GM21529 (cell line): ENCODE results near the gene TAS1R1.
A peak's percentile ranks its signal among the peaks of the same experiment; 100 is the strongest.
"Not testable (repeated sequence)": the region's sequence is repeated elsewhere in the genome, so short reads cannot be mapped to it uniquely, and the experiment has no call there.

ENCODE experiments used
- ATAC-seq: cut with Tn5 transposase; IDR thresholded peaks from one replicate; pipeline ENCODE4 v1.9.1; 2021; ENCODE audit not compliant: unreplicated experiment

TAS1R1 gene

DNA sequence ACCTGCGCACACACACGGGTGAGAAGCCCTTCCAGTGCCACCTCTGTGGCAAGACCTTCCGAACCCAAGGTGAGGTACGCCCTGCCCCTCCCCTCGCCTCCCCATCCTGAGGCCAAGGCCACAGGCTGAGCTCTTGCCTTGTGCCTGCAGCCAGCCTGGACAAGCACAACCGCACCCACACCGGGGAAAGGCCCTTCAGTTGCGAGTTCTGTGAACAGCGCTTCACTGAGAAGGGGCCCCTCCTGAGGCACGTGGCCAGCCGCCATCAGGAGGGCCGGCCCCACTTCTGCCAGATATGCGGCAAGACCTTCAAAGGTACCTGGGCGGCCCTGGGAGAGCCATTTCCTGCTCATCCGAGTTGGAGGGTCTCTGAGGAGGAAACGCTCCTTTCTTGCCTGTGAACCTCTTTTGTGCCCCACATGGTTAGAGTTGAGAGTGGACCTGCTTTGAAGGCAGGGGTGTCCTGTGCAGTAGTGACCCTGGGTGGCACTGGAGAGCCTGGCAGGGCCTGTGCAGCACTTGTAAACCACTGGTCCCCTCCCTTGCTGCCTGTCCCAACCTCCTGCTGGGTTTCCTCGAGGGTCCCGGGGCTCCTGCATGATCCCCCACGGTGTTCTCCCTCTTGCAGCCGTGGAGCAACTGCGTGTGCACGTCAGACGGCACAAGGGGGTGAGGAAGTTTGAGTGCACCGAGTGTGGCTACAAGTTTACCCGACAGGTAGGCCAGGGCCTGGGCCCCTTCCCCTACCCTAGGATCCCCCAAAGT is 33.2 kb downstream of the TAS1R1 start:
- no peak for ATAC-seq

- ATAC-seq, result no peak
Observed at GRCh38 chr1:6588893-6589520, 33.9 kb downstream of the TAS1R1 start.

DNA sequence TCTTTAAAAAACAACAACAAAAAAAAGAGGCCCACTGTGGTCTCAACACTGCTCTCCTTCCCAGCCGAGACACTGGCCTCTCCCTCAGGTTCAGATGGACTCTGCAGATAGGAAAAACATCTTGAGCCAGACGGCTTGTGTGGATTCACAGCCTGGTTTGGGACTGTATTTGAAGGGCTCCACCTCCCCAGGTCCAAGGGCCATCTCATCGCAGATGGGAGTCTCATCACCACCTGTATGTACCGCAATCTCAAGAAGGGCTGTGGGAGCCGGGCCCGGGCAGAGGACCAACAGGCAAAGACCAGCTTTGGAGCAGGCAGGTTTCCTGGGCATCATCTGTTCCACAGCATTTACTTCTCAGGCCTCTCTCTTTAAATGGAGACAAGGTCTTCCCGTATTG is 34.9 kb downstream of the TAS1R1 start:
- no peak for ATAC-seq

- ATAC-seq, result no peak
Observed at GRCh38 chr1:6591222-6591621, 36.1 kb downstream of the TAS1R1 start.

DNA sequence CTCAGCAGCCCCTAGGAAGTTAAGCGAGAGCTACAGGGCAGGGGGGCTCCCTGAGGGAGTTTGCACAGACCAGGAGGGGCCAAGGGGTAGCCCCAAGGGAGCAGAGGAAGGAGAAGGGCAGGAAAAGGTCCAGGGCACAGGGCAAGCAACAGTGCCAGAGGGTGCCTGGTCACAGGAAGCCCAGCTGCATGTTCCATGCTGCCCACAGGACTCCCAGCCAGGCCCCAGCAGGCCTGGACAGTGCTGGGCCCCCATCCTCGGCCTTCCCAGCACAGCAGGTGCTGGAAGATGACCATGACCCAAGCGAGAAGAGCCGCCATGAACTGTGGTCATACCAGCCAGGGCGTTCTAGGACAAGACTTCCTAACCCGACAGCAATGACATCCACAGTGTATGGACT is 36.5 kb downstream of the TAS1R1 start:
- no peak for ATAC-seq

- ATAC-seq, result no peak
Observed at GRCh38 chr1:6592441-6592840, 37.3 kb downstream of the TAS1R1 start.

DNA sequence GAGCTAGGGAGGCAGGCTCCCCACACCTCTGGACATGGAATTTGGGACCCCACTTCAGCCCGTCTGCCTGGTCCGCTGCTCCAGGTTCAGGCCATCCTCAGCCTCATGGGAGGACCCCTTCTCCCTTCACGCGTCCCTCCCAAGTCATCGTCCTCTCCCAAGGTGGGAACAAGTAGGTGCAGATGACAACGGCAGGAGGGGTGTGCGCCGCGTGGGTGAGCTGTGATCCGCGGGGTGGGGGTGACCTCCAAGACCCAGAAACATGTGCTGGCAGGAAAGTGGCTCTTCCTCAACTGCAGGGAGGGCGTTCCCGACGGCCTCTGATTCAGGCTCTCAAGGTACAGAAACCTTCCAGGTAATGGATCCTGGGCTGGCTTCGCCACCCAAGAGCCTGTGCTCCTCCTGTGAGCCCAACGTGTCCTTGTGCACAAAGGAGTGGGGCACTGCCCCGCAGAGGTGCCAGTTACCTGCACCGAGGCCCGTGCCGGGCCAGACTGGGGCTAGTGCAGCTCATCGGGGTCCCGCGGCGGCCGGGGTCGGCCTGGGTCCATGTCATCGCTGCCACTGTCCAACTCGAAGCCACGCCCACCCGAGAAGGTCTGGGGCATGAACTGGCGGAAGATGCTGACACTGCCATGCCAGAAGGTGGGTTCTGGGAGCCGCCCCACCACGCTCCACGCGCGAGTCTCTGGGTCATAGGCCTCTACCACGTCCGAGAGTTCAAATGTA is 37.9 kb downstream of the TAS1R1 start:
- ATAC-seq, result no peak

- ATAC-seq, result no peak
Observed at GRCh38 chr1:6593810-6594209, 38.7 kb downstream of the TAS1R1 start.

GRCh38 chr1:6594977-6595740 is 40.1 kb downstream of the TAS1R1 start:
- ATAC-seq, result no peak

DNA sequence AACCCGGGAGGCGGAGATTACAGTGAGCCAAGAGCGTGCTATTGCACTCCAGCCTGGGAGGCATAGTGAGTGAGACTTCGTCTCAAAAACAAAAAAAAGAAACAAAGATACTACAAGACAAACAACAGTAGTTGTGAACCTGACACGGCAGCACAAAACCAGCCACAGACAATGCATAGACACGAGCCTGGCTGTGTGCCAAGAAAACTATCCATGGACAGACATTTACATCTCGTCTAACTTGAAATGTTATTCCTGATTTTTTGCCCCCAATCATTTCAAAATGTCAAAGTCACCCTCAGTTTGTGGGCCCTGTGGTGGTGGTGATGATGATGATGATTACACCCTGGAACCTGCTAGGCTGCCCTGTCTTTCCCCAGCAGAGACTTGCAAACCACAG is 41.2 kb downstream of the TAS1R1 start:
- no peak for ATAC-seq

DNA sequence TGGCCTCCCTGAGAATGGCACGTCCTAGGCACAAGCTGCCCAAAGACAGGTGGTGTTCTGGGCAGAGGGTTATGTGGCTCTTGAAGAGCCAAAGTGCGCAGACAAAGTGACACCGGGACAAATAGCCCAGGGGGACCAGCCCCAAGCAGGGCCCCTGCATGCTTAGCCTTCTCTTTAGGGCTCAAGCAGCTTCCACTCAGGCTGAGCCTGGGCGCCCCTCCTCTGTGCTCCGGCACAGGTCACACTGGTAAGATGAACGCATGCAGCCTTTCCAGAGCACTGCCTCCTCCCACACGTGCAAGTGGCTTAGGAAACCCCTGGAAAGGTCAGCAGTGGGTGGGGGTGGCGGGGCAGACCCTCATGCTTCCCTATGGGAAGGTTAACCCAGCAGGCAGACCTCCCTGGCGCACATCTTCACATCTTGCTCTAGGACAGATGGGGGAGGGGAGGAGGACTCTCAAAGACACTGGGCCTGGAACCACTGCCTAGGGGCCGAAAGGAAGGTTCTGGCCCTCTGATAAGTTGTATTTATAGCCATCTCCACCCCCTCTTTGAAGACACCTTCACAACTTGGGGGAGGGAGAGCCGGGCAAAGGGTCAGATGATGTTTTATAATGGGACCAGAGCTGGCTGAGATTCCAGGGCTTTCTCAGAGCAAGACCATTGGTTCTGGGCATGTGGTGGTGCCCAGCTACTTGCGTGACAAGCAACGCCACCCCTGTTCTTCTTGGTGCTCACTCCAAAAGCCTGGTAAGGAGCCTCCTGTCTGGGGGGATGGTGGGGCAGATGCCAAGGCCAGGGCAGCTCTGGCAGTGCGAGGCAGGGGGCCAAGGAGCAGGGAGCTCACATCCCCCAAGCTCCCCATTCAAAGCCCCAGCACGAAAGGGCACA is 42.0 kb downstream of the TAS1R1 start:
- no peak for ATAC-seq

DNA sequence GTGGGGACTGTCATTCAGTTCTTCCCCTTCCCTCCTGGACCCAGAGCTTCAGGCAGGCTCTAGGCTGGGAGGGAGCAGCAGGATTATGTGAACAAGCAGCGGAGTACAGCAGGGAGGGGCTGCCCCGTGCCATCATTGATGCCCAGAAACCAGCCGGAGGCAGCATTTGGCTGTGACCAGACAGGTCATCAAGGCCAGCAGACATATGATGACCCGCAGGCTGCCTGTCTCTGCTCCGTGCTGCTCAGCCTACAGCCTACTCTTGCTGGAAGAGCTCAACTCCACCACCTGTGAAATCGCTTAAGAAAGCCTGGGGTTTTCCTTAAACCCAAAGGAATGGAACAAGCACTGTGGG is 42.6 kb downstream of the TAS1R1 start:
- ATAC-seq, result no peak

GRCh38 chr1:6599141-6599975 is 44.3 kb downstream of the TAS1R1 start:
- no peak for ATAC-seq

DNA sequence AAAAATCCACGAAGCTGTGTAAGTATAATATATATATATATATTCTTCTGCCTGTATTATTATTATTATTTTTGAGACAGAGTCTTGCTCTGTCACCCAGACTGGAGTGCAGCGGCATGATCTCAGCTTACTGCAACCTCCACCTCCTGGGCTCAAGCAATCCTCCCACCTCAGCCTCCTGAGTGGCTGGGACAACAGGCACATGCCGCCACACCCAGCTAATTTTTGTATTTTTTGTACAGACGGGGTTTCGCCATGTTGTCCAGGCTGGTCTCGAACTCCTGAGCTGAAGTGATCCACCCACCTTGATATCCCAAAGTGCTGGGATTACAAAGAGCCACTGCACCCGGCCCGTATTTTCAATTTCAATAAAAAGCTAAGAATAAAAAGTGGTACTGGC is 44.9 kb downstream of the TAS1R1 start:
- ATAC-seq, result not testable (repeated sequence)

GRCh38 chr1:6600410-6601048 is 45.4 kb downstream of the TAS1R1 start:
- peak; percentile 2 for ATAC-seq

DNA sequence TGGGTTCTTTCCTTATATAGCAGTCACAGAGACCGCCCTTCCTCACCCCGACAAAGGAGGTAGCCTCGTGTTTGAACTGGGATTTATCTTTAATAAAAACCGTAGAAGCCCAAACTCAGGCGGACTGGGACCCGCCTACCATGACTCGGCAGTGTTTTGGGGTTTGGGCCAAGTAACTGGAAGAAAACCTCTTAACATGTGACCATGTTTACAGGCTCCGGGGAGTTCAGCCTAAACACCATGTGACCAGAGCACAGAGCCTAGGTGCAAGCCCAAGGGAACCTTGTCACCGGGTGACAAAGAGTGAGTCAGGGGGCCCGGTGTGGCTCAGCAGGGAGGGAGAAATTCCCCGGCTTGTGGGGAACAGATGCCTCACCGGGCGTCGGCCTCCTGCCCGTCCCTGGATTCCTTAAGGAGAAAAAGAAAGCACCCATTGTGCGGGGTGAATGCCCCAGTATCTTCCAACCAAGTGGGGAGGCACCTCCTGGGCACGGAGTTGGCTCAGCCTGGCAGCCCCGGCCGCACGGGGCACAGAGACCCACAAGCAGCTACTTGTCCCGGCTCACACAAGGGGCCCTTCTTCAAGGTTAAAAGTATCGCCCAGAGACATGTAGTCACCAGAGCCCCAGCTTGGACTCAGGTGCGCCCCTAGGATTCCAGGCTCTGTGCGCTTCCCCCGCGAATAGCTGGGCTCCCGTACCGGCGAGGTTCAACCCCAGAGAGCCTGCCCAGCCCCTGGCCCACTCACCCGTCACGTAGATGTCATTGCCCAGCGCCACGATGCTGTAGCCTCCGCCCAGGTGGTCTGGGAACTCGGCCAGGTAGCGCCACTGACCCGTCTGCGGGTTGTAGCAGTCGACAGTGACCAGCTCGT is 46.2 kb downstream of the TAS1R1 start:
- peak; percentile 33 for ATAC-seq

- ATAC-seq, result peak; percentile 25
Observed at GRCh38 chr1:6601923-6602668, 47.0 kb downstream of the TAS1R1 start.
